Bronchial epithelial cell (primary cell): ENCODE data around the gene LDB3. TPM values are rescaled to one million over a fixed set of nuclear protein-coding genes. Genes with fewer than 3 reads are reported as not detected.

Source experiments
- DNase-seq: peaks from one replicate; pipeline ENCODE4 v3.0.0-alpha.2; 2010; ENCODE audit warnings: low read depth
- FAIRE-seq: peaks from 2 replicates; lab custom pipeline; 2011; peaks lifted over from hg19 to GRCh38; lab: Jason Lieb, UNC
- H3K27me3 ChIP-seq: 2 replicates; pipeline ENCODE4 v1.5.1; 2011; ENCODE audit warnings: low read length; ENCODE audit not compliant: control insufficient read depth, insufficient read depth
- H3K36me3 ChIP-seq: 2 replicates; pipeline ENCODE4 v1.5.1; 2011; ENCODE audit warnings: low read length; ENCODE audit not compliant: control insufficient read depth, insufficient read depth
- H3K4me3 ChIP-seq: 2 replicates; pipeline ENCODE4 v1.5.1; 2011; ENCODE audit warnings: mild to moderate bottlenecking, low read depth, low read length, control low read depth
- total RNA-seq: library from RNA; depleted of rRNA; stranded (reverse); fragments of >200 nt; gene quantifications from 2 replicates; pipeline ENCODE4 v1.2.1, GENCODE V29; 2014
- TF ChIP-seq, protein P1 (sequence below): IDR thresholded peaks from 2 replicates; pipeline ENCODE4 v1.5.1; 2011; ENCODE audit warnings: mild to moderate bottlenecking, moderate library complexity, low read length, control low read depth, inconsistent platforms; ENCODE audit not compliant: insufficient read depth, severe bottlenecking

The LDB3 gene
- total RNA-seq, 1 donor from 2014 or later: not detected

DNA sequence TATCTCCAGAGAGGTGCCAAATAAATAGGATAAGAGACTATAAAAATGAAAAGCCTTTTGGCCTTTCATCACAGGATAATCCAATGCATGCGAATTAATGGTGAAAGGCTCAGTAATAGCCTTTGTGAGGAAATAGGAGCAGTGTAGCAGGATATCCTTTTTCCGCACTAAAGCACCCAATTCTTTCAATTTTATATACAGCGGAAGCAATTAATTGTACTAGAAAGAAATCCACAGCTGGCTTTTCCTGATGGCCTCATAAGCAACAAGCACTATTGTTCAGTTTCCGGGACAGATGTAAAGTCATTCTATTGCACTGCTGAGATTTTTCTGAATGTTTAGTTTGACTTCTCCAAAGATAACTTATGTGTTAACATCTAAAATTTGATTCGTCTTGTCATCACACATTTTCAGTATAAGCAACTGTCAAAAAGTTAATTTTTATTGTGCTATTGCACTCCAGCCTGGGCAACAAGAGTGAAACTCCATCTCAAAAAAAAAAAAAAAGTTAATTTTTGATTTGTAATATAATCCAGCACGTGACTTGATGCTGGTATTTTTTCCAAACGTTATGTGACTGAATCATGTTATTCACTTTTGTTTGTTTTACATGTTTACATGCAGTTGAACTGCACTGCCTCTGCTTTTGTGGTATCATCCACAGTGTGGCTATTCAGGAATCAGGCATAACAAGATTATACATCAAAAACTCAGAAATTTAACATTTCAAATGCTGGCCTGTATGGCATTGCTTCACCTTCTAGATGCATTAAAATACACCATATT, 79.7 kb downstream of the LDB3 start:
- FAIRE-seq: no peak
- H3K4me3 ChIP-seq: no peak overlapping the region
- TF ChIP-seq, protein P1, sequence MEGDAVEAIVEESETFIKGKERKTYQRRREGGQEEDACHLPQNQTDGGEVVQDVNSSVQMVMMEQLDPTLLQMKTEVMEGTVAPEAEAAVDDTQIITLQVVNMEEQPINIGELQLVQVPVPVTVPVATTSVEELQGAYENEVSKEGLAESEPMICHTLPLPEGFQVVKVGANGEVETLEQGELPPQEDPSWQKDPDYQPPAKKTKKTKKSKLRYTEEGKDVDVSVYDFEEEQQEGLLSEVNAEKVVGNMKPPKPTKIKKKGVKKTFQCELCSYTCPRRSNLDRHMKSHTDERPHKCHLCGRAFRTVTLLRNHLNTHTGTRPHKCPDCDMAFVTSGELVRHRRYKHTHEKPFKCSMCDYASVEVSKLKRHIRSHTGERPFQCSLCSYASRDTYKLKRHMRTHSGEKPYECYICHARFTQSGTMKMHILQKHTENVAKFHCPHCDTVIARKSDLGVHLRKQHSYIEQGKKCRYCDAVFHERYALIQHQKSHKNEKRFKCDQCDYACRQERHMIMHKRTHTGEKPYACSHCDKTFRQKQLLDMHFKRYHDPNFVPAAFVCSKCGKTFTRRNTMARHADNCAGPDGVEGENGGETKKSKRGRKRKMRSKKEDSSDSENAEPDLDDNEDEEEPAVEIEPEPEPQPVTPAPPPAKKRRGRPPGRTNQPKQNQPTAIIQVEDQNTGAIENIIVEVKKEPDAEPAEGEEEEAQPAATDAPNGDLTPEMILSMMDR: no peak

DNA sequence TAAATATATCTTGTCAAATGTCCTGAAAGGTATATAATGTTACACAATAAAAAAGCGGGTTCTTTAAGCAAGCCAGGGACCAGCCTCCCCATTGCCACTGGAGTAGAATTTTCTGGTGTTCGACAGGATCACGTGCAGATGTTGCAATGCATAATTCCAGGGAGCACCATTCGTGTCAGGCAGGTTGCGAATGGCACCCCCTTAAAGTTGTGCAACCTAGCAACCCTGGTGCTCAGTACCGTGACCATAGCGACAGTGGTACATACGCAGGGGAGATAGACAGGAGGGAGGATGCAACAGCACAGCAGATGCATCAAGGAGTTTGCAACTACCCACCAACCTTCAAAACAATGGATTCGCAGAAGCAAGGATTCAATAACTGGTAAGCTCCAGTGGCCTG, 81.5 kb downstream of the LDB3 start:
- TF ChIP-seq, protein P1: no peak
- no peak overlapping the region for H3K4me3 ChIP-seq
- no peak for DNase-seq
- no peaks in the 10 kb centered on the region for H3K36me3 ChIP-seq
- no peaks in the 10 kb centered on the region for H3K27me3 ChIP-seq
- no peak for FAIRE-seq

More for the DNA sequence above, 79.7 kb downstream of the LDB3 start:
- DNase-seq: no peak
- H3K27me3 ChIP-seq: no peaks in the 10 kb centered on the region
- H3K36me3 ChIP-seq: no peaks in the 10 kb centered on the region

DNA sequence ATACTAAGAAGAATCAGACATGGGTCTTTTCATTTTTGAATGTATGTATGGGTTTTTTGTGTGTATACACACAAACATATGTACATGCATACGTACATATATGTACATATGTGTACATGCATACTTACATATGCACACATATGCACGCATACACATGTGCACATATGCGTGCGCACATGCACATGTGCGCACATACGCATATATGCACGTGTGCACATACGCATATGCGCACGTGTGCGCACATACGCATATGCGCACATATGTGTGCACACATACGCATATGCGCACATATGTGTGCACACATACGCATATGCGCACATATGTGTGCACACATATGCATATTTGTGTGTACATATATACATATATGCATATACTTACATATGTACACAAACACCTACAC, 83.2 kb downstream of the LDB3 start:
- H3K4me3 ChIP-seq: no peak overlapping the region
- no peaks in the 10 kb centered on the region for H3K27me3 ChIP-seq
- H3K36me3 ChIP-seq: no peaks in the 10 kb centered on the region
- no peak for DNase-seq
- TF ChIP-seq, protein P1: no peak
- no peak for FAIRE-seq

DNA sequence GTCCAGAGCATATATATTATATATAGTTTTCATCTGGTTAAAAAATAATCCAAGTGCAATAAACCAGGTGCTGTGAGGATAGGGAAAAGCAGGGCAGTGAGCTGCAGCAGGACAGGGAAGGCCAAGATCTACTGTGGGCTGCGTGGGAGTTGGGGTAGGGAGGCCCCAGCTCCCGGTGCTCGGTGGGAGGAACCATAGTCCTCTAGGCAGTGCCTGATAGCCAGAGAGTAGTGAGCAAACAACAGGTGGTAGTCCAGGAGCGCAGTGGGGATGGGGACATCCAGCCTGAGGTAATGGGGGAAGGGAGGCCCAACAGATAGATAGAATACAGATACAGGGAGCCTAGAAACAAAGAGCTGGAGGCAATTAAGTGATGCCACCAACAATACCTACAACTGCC, 84.0 kb downstream of the LDB3 start:
- TF ChIP-seq, protein P1: no peak
- H3K4me3 ChIP-seq: no peak overlapping the region
- no peaks in the 10 kb centered on the region for H3K36me3 ChIP-seq
- FAIRE-seq (no peak), DNase-seq (no peak)
- H3K27me3 ChIP-seq: no peaks in the 10 kb centered on the region

DNA sequence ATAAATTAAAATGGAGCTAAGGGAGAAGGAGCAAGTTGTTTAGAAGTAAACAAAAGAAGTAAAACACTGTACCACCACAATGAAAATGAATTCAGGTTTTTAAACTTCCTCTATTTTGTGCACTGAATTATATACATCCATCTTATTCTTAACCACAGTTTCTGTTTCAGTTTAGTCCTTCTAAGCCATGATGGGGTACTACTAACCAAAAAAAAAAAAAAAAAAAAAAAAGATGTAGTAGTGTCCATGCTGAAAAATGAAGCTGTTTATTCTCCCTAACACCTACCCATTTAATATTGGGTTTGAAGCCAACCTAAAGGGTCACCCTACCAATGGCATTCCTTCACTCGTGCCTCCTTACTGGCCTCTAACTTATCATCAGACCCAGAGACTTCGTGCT, 84.7 kb downstream of the LDB3 start:
- Histone ChIP-seq H3K4me3 (no peak overlapping the region), H3K27me3 (no peaks in the 10 kb centered on the region), H3K36me3 (no peaks in the 10 kb centered on the region)
- TF ChIP-seq, protein P1: no peak
- no peak for FAIRE-seq
- no peak for DNase-seq
